DMS153 treated with DMSO at 0.1 percent for 48 hours (cell line): ENCODE measurements around the gene CDH23.

ENCODE experiments used
- DNase-seq: peaks from one replicate; lab custom pipeline; 2025; ENCODE audit not compliant: unreplicated experiment; lab: John Stamatoyannopoulos, UW

CDH23 gene

DNA sequence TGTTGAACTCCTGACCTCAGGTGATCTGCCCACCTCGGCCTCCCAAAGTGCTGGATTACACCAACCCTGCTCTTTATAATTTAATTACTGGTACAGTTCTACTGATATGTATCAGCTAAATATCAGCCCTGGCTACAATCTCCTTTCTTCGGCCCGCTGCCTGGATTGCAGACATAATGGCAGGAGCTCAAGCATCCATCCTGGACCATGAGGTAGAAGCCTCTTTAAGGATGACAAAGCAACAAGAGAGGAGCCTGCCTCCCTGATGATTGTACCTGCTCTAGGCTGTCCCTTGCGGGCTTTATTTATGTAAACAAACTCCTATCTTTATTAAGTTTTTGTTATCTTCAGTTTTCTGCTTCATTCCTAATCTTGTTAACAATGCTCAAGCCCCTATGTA is 459.9 kb downstream of the CDH23 start:
- no peak for DNase-seq

DNA sequence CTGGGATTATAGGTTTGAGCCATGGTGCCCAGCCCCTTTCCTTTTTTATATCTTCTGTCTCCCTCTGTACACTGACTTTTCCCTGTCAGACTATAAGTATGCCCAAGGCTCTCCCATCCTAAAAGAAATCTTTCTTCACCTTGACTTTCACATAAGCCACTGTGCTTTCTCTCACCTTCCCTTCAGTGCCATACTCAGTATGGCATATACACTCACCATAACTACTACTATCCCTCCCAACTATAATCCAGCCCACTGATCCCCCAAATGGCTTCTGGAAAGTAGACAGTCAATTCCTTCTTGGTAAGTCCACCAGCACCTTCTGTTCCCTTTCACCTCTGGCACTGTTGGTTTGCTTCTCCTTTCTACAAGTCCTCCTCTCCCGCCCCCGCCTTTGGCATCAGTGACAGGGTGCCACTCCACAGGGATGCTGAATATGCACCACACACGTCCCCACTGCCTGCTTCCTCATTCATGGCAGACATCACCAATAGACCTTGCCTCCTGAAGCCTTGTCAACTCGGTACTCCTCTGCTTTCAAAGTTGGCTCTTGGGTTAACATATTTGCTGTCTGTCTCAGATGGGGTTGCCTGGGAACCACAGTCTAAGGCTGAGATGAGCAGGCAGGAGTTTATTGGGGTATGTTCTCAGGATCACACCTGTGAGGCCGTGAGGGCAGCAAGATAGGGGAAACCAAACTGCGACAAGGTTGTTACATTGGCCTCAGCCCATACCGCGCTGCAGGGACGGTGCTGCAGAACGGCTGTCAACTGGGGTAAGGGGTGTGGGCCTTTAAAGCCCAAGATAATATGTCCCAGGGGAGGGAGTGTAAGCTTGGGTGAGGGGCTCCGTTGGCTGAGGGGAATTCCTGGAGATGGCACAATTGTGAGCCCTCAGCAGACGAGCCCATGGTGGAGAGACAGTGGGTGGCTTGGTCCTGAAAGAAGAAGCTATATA is 461.5 kb downstream of the CDH23 start:
- no peak for DNase-seq

DNA sequence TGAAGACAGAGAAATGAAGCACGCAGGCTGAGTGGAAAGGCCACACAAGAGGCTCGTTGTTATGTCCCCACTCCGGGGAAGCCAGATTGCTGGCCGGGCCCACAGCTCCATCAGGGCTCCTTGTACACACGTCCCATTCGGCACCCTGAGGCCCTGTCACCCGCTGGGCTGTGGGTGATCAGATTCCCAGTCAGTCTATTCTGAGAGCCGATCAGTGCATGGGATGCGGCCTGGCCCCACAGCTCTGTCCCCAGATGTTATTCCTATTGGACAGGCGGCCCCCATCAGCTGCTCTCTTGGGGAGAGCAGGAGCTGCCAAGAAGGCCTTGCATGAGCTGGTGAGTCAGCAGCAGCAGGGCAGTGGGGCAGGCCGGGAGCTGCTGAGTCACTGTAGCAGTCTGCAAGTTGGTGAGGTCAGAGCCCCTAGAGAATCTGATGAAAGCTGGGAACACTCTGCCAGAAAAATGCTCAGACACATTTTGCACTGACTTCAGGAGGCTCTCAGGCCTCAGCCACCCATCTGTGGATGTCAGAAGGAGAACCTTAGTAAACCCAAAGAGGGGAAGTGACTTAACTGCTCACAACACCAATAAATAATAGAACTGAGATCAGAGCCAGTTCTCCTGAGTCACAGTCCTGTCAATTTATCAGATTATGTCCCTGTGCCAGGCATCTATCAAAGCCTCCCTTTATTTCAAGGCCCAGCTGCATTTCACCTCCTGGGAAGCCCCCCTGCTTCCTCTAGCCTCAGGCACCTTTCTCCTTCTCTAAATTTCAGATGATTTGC is 463.7 kb downstream of the CDH23 start:
- DNase-seq, result no peak

DNA sequence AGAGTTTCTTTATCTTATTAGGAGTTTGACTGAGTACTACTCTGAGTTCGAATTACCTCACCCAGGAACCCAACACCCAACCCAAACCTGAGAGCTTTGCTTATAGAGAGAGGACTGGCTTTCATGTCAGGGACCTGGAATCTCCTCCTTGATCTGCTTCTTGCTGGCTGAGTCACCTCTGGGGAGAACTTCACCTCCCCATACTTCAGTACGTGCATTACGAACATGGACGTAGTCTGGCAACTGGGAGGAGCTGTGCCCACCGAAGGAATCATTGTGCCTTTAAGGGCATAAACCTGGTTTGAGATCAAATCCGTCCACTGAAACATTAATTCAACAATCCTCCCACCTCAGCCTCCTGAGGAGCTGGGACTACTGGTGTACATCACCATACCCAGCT is 466.5 kb downstream of the CDH23 start:
- no peak for DNase-seq

DNA sequence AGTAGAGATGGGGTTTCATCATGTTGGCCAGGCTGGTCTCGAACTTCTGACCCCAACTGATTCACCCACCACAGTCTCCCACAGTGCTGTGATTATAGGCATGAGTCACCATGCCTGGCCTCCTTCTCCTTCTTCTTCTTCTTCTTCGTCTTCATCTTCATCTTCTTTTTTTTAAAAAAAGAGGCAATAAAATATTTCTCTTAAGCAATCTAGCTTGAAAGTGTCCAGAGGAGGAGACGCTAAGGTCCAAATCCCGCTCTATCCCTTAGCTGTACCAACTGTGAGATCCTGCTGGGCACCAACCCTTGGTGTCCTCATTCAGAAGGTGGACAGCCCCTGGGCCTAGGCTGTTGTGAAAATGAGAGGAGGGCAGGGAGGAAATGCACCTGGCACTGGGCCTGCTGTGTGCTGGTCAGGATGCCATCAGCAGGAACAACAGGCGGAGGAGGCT is 468.2 kb downstream of the CDH23 start:
- DNase-seq, result no peak
